ENCODE data around the gene APEH. TPM values are rescaled to one million over a fixed set of nuclear protein-coding genes. Genes with fewer than 3 reads are reported as not detected.

APEH gene
- total RNA-seq, 4 donors from 2014 or later, result 53.9 to 151 (median 116) TPM

DNA sequence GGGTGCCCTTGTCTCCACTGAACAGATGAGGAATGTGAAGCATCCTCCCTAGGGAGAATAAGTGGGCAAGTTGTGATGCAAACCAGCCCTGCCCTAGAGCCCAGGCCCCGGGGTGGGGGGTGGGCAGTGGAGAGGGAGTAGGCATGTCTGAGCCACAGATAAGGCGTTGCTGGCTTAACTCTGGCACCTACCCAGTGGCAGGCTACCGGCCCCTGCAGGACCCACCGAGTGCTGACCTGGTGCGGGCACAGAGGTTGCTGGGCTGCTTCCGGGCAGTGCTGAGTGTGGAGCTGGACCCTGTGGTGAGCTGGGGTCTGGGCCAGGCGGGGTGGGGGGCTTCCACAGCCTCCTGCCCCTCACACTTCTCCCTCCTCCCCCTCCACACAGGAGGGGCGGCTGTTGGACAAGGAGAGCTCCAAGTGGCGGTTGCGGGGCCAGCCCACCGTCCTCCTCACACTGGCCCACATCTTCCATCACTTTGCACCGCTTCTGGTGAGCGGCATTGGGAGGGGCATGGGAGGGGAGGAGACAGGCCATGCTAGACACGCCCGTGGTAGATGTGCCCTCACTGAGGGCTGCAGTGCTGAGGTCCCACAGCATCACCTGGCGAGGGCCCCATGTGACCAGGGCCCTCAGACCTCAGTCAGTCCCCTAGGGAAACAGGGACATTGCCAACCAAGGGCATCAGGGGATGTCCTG, 25.3 kb downstream of the APEH start:
- no peak for DNase-seq
- H3K9me3 ChIP-seq, result no peaks in the 10 kb centered on the region
- peaks cover 0 to 10% (median 0%) of the 10 kb centered on the region in 4 donors for H3K36me3 ChIP-seq
- in situ Hi-C loops (cut with MboI; ENCODE audit: low pct_ligation_motif_present in 1 of 4, low pct_unique_long_range_greater_than_20kb in 1 of 4, low sequenced_read_pairs in 3 of 4), result no loop called here
- no peaks in the 10 kb centered on the region for H3K27me3 ChIP-seq
- intact Hi-C loops (cut with DNase I; ENCODE audit: low total_unique reads), result no loop called here
- H3K27ac ChIP-seq, result no peak overlapping the region
- H3K4me3 ChIP-seq, result no peak overlapping the region
- no peaks in the 10 kb centered on the region for H3K4me1 ChIP-seq
- WGBS, 2 donors (ENCODE audit: low coverage in 1 of 2), result 86% methylated on average over 13 of the region's 16 CpGs; no CpG with 5 or more reads in 1 of the 2 donors
- no peak for TF ChIP-seq POLR2AphosphoS5 (IDR thresholded peaks at IDR 0.05)
- TF ChIP-seq, protein P1, sequence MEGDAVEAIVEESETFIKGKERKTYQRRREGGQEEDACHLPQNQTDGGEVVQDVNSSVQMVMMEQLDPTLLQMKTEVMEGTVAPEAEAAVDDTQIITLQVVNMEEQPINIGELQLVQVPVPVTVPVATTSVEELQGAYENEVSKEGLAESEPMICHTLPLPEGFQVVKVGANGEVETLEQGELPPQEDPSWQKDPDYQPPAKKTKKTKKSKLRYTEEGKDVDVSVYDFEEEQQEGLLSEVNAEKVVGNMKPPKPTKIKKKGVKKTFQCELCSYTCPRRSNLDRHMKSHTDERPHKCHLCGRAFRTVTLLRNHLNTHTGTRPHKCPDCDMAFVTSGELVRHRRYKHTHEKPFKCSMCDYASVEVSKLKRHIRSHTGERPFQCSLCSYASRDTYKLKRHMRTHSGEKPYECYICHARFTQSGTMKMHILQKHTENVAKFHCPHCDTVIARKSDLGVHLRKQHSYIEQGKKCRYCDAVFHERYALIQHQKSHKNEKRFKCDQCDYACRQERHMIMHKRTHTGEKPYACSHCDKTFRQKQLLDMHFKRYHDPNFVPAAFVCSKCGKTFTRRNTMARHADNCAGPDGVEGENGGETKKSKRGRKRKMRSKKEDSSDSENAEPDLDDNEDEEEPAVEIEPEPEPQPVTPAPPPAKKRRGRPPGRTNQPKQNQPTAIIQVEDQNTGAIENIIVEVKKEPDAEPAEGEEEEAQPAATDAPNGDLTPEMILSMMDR (IDR thresholded peaks at IDR 0.05), result no peak
- no peak for TF ChIP-seq POLR2A (IDR thresholded peaks at IDR 0.05)
- TF ChIP-seq EP300 (IDR thresholded peaks at IDR 0.05; ENCODE audit: low read depth), result no peak

DNA sequence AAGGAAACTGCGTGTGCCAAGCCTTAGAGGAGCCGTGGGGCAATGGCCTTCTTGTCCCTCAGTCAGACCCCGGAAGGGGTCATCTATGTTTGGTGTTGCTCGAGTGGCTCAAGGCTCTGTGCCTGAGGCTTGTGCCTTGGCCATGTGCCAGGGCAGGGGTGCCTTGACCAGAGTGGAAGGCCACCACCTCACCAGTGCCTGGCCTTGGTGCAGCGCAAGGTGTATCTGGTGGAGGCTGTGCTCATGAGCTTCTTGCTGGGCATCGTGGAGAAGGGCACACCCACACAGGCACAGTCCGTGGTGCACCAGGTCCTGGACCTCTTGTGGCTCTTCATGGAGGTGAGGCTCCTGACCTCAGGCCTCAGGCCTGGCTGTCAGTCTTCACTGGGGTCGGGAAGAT, 25.9 kb downstream of the APEH start:
- H3K4me3 ChIP-seq, result no peak overlapping the region
- DNase-seq, result no peak
- peaks cover 0 to 10% (median 0%) of the 10 kb centered on the region in 4 donors for H3K36me3 ChIP-seq
- intact Hi-C loops (cut with DNase I; ENCODE audit: low total_unique reads), result loop anchor here (10.0 kb wide), 2 partner anchors 145 to 205 kb away; partner anchors contain the start of gene MST1R
- H3K27me3 ChIP-seq, result no peaks in the 10 kb centered on the region
- no peaks in the 10 kb centered on the region for H3K4me1 ChIP-seq
- TF ChIP-seq POLR2AphosphoS5 (IDR thresholded peaks at IDR 0.05) (no peak), POLR2A (IDR thresholded peaks at IDR 0.05) (no peak), EP300 (IDR thresholded peaks at IDR 0.05; ENCODE audit: low read depth) (no peak)
- TF ChIP-seq, protein P1 (IDR thresholded peaks at IDR 0.05), result no peak
- 81% methylated on average over 8 of the region's 8 CpGs; no CpG with 5 or more reads in 1 of the 2 donors for WGBS, 2 donors (ENCODE audit: low coverage in 1 of 2)
- in situ Hi-C loops (cut with MboI; ENCODE audit: low pct_ligation_motif_present in 1 of 4, low pct_unique_long_range_greater_than_20kb in 1 of 4, low sequenced_read_pairs in 3 of 4), result loop anchor here in 1 of 4 donors (10.0 kb wide), 1 partner anchor 145 kb away; no protein-coding TSS in a partner anchor
- H3K27ac ChIP-seq, result no peak overlapping the region
- H3K9me3 ChIP-seq, result no peaks in the 10 kb centered on the region

DNA sequence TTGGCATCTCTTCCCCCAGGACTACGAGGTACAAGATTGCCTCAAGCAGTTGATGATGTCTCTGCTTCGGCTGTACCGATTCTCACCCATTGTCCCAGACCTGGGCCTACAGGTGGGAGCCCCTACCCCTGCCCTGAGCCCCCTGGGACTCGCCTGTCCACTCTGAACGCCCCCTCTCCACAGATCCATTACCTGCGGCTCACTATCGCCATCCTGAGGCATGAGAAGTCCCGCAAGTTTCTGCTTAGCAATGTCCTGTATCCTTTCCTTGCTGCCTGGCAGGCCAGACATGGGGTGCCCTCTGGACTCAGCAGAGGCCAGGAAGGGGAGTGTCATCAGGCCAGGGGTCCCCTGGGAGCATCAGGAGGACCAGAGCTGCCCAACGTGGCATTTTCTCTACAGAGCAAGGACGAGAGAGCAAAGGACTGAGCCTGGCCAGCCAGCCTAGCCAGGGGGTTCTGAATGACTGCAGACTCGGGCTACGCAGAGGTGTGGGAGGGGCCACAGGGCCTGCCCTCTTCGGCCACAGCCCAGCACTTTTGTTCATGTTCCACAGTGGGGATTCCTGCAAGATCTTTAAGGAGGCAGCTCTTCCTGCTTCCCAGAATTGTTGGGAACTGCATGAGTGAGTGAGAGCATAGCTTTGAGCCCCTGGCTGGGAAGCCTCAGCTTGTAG, 26.4 kb downstream of the APEH start:
- DNase-seq, result no peak
- no peaks in the 10 kb centered on the region for H3K9me3 ChIP-seq
- H3K4me1 ChIP-seq, result no peaks in the 10 kb centered on the region
- WGBS, 2 donors (ENCODE audit: low coverage in 1 of 2), result 79% methylated on average over 13 of the region's 13 CpGs; no CpG with 5 or more reads in 1 of the 2 donors
- intact Hi-C loops (cut with DNase I; ENCODE audit: low total_unique reads), result loop anchor here (10.0 kb wide), 2 partner anchors 144 to 204 kb away; partner anchors contain the start of gene MST1R
- no peak overlapping the region for H3K27ac ChIP-seq
- in situ Hi-C loops (cut with MboI; ENCODE audit: low pct_ligation_motif_present in 1 of 4, low pct_unique_long_range_greater_than_20kb in 1 of 4, low sequenced_read_pairs in 3 of 4), result loop anchor here in 1 of 4 donors (10.0 kb wide), 1 partner anchor 144 kb away; no protein-coding TSS in a partner anchor
- TF ChIP-seq EP300 (IDR thresholded peaks at IDR 0.05; ENCODE audit: low read depth) (no peak), POLR2AphosphoS5 (IDR thresholded peaks at IDR 0.05) (no peak), POLR2A (IDR thresholded peaks at IDR 0.05) (no peak)
- TF ChIP-seq, protein P1 (IDR thresholded peaks at IDR 0.05), result no peak
- H3K4me3 ChIP-seq, result no peak overlapping the region
- no peaks in the 10 kb centered on the region for H3K27me3 ChIP-seq
- peaks cover 0 to 10% (median 0%) of the 10 kb centered on the region in 4 donors for H3K36me3 ChIP-seq

All from transverse colon (tissue), 4 donors.